HUES48 (cell line): ENCODE results near the gene PRB4.
"Not testable (repeated sequence)": the region's sequence is repeated elsewhere in the genome, so short reads cannot be mapped to it uniquely, and the experiment has no call there.

Experiments
- H3K27ac ChIP-seq: one replicate; pipeline ENCODE4 v1.7.0; 2013; ENCODE audit warnings: low read depth, low read length, inconsistent platforms
- H3K27me3 ChIP-seq: 2 replicates; pipeline ENCODE4 v1.6.1; 2013; ENCODE audit warnings: mild to moderate bottlenecking, low read length; ENCODE audit not compliant: control insufficient read depth, insufficient read depth
- H3K36me3 ChIP-seq: 2 replicates; pipeline ENCODE4 v1.6.1; 2013; ENCODE audit warnings: low read length; ENCODE audit not compliant: control insufficient read depth, insufficient read depth
- H3K4me1 ChIP-seq: 2 replicates; pipeline ENCODE4 v1.6.1; 2013; ENCODE audit warnings: mild to moderate bottlenecking, low read length; ENCODE audit not compliant: control insufficient read depth, insufficient read depth
- H3K4me3 ChIP-seq: 2 replicates; pipeline ENCODE4 v1.5.1; 2013; ENCODE audit warnings: mild to moderate bottlenecking, low read depth, low read length
- H3K9ac ChIP-seq: 2 replicates; pipeline ENCODE4 v1.6.1; 2013; ENCODE audit warnings: mild to moderate bottlenecking, low read depth, low read length, moderate library complexity
- H3K9me3 ChIP-seq: 2 replicates; pipeline ENCODE4 v1.6.1; 2013; ENCODE audit warnings: low read length; ENCODE audit not compliant: control insufficient read depth, insufficient read depth

The PRB4 gene

GRCh38 chr12:11310336-11310735 lies at the start of gene PRB4:
Gene PRB4, minus strand, starts transcription at chr12:11310436. Its CDS starts 38 bp downstream, at chr12:11310398.
- Histone ChIP-seq H3K9me3 (no peaks in the 10 kb centered on the region), H3K36me3 (no peaks in the 10 kb centered on the region), H3K27me3 (no peaks in the 10 kb centered on the region), H3K4me1 (no peaks in the 10 kb centered on the region), H3K9ac (no peak within 1 kb of the TSS), H3K27ac (no peak within 1 kb of the TSS), H3K4me3 (no peak within 1 kb of the TSS)

GRCh38 chr12:11351736-11352135 lies 41.5 kb upstream of the PRB4 start:
- not testable (repeated sequence) for H3K36me3 ChIP-seq, H3K4me3 ChIP-seq, H3K27me3 ChIP-seq, H3K4me1 ChIP-seq, H3K9ac ChIP-seq, H3K27ac ChIP-seq, H3K9me3 ChIP-seq

GRCh38 chr12:11348439-11348838 lies 38.2 kb upstream of the PRB4 start:
- H3K27me3 ChIP-seq: no peaks in the 10 kb centered on the region
- H3K36me3 ChIP-seq: no peaks in the 10 kb centered on the region
- H3K4me3 ChIP-seq: no peak overlapping the region
- no peak overlapping the region for H3K9ac ChIP-seq
- no peak overlapping the region for H3K27ac ChIP-seq
- H3K4me1 ChIP-seq: no peaks in the 10 kb centered on the region
- no peaks in the 10 kb centered on the region for H3K9me3 ChIP-seq

GRCh38 chr12:11347810-11348209 lies 37.6 kb upstream of the PRB4 start:
- Histone ChIP-seq H3K9ac (no peak overlapping the region), H3K36me3 (no peaks in the 10 kb centered on the region), H3K27ac (no peak overlapping the region), H3K4me3 (no peak overlapping the region), H3K27me3 (no peaks in the 10 kb centered on the region), H3K9me3 (no peaks in the 10 kb centered on the region), H3K4me1 (no peaks in the 10 kb centered on the region)

GRCh38 chr12:11344500-11344899 lies 34.3 kb upstream of the PRB4 start:
- no peak overlapping the region for H3K9ac ChIP-seq
- H3K9me3 ChIP-seq: no peaks in the 10 kb centered on the region
- no peak overlapping the region for H3K4me3 ChIP-seq
- no peaks in the 10 kb centered on the region for H3K4me1 ChIP-seq
- H3K27ac ChIP-seq: no peak overlapping the region
- no peaks in the 10 kb centered on the region for H3K36me3 ChIP-seq
- no peaks in the 10 kb centered on the region for H3K27me3 ChIP-seq

- Histone ChIP-seq H3K4me3 (no peak overlapping the region), H3K27ac (no peak overlapping the region), H3K4me1 (no peaks in the 10 kb centered on the region), H3K9me3 (no peaks in the 10 kb centered on the region), H3K27me3 (no peaks in the 10 kb centered on the region), H3K9ac (no peak overlapping the region), H3K36me3 (no peaks in the 10 kb centered on the region)
These were observed 14.2 kb upstream of the PRB4 start for GRCh38 chr12:11324426-11324825.

- Histone ChIP-seq H3K4me3 (no peak overlapping the region), H3K27ac (no peak overlapping the region), H3K4me1 (no peaks in the 10 kb centered on the region), H3K9me3 (no peaks in the 10 kb centered on the region), H3K9ac (no peak overlapping the region), H3K27me3 (no peaks in the 10 kb centered on the region), H3K36me3 (no peaks in the 10 kb centered on the region)
These were observed 11.7 kb upstream of the PRB4 start for GRCh38 chr12:11321980-11322379.

GRCh38 chr12:11307143-11307542 lies 3.1 kb downstream of the PRB4 start:
- H3K27ac ChIP-seq: no peak overlapping the region
- H3K4me1 ChIP-seq: no peaks in the 10 kb centered on the region
- no peaks in the 10 kb centered on the region for H3K9me3 ChIP-seq
- no peak overlapping the region for H3K4me3 ChIP-seq
- no peak overlapping the region for H3K9ac ChIP-seq
- no peaks in the 10 kb centered on the region for H3K36me3 ChIP-seq
- H3K27me3 ChIP-seq: no peaks in the 10 kb centered on the region

- Histone ChIP-seq H3K27ac (no peak overlapping the region), H3K4me3 (no peak overlapping the region), H3K9me3 (no peaks in the 10 kb centered on the region), H3K27me3 (no peaks in the 10 kb centered on the region), H3K9ac (no peak overlapping the region), H3K4me1 (no peaks in the 10 kb centered on the region), H3K36me3 (no peaks in the 10 kb centered on the region)
These were observed 36.8 kb downstream of the PRB4 start for GRCh38 chr12:11273449-11273848.

GRCh38 chr12:11269607-11270006 lies 40.6 kb downstream of the PRB4 start, which contains the start of gene PRB3:
Gene PRB3, minus strand, starts transcription at chr12:11269707. Its CDS starts 38 bp downstream, at chr12:11269669.
- H3K27ac ChIP-seq: no peak within 1 kb of the TSS
- H3K9me3 ChIP-seq: no peaks in the 10 kb centered on the region
- H3K27me3 ChIP-seq: no peaks in the 10 kb centered on the region
- no peak within 1 kb of the TSS for H3K4me3 ChIP-seq
- H3K36me3 ChIP-seq: no peaks in the 10 kb centered on the region
- no peaks in the 10 kb centered on the region for H3K4me1 ChIP-seq
- H3K9ac ChIP-seq: no peak within 1 kb of the TSS

- no peak overlapping the region for H3K27ac ChIP-seq
These were observed 45.7 kb downstream of the PRB4 start for GRCh38 chr12:11264501-11264900.

More at GRCh38 chr12:11264501-11264900, 45.7 kb downstream of the PRB4 start:
- H3K27me3 ChIP-seq: no peaks in the 10 kb centered on the region
- no peak overlapping the region for H3K9ac ChIP-seq
- H3K9me3 ChIP-seq: no peaks in the 10 kb centered on the region
- no peaks in the 10 kb centered on the region for H3K4me1 ChIP-seq
- no peak overlapping the region for H3K4me3 ChIP-seq
- H3K36me3 ChIP-seq: no peaks in the 10 kb centered on the region
